Loucy (cell line): ENCODE data around the gene CUBN.

Source experiments
- EZH2phosphoT487 ChIP-seq: fragments of 200-600 bp; IDR thresholded peaks from 2 replicates; pipeline ENCODE4 v1.6.1; 2018; ENCODE audit warnings: antibody characterized with exemption, mild to moderate bottlenecking, moderate library complexity, borderline replicate concordance
- TF ChIP-seq, protein P1 (sequence below): fragments of 200-600 bp; sonication (generic); conservative IDR thresholded peaks from 2 replicates; pipeline ENCODE4 v1.5.1; 2014; ENCODE audit warnings: mild to moderate bottlenecking, antibody characterized with exemption, low read length

DNA sequence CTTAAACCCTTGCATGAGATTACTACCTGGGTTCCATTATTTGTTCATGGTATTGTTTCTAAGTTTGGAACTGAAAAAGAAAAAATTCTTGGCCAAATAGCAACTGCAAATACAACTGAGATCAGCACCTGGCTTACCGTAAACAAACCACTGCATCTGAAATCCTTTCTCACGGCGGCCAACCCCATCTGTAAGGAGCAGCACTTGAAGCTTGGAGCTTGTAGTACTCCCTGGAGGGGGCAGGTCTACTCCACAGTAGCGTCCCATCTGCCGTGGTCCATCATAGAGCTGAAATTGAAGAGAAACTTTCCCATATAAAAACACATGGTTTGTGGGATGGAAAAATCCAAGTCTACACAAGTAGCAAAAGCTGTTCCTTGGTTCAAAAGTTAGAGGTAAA is 109.9 kb downstream of the CUBN start:
- TF ChIP-seq, protein P1, sequence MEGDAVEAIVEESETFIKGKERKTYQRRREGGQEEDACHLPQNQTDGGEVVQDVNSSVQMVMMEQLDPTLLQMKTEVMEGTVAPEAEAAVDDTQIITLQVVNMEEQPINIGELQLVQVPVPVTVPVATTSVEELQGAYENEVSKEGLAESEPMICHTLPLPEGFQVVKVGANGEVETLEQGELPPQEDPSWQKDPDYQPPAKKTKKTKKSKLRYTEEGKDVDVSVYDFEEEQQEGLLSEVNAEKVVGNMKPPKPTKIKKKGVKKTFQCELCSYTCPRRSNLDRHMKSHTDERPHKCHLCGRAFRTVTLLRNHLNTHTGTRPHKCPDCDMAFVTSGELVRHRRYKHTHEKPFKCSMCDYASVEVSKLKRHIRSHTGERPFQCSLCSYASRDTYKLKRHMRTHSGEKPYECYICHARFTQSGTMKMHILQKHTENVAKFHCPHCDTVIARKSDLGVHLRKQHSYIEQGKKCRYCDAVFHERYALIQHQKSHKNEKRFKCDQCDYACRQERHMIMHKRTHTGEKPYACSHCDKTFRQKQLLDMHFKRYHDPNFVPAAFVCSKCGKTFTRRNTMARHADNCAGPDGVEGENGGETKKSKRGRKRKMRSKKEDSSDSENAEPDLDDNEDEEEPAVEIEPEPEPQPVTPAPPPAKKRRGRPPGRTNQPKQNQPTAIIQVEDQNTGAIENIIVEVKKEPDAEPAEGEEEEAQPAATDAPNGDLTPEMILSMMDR: no peak
- TF ChIP-seq EZH2phosphoT487: no peak
